ENCODE results near the gene TBC1D7.

DNA sequence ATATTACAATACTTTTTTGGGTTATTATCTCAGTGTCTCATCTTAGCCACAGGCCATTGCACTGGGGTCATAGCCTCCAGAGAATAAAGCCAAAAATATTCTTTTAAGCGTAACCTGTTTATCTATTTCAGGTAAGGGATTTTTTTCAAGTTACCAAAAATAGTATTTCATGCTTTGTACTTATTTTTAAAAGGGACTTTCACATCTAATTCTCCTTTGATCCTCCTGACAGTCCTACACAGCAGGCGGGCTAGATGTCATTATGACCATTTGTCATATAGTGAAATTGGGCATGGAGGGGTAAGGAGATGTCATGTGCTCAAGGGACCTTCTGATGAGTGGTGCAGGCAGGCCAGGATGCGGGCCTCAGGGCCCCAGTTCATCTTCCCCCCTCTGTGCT is 68.9 kb downstream of the TBC1D7 start:
- TF ChIP-seq, protein P1, sequence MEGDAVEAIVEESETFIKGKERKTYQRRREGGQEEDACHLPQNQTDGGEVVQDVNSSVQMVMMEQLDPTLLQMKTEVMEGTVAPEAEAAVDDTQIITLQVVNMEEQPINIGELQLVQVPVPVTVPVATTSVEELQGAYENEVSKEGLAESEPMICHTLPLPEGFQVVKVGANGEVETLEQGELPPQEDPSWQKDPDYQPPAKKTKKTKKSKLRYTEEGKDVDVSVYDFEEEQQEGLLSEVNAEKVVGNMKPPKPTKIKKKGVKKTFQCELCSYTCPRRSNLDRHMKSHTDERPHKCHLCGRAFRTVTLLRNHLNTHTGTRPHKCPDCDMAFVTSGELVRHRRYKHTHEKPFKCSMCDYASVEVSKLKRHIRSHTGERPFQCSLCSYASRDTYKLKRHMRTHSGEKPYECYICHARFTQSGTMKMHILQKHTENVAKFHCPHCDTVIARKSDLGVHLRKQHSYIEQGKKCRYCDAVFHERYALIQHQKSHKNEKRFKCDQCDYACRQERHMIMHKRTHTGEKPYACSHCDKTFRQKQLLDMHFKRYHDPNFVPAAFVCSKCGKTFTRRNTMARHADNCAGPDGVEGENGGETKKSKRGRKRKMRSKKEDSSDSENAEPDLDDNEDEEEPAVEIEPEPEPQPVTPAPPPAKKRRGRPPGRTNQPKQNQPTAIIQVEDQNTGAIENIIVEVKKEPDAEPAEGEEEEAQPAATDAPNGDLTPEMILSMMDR (IDR thresholded peaks at IDR 0.05 in 8 of 11, conservative IDR thresholded peaks at IDR 0.05 in 3 of 11) = no peak
- TF ChIP-seq POLR2AphosphoS5 (IDR thresholded peaks at IDR 0.05) = no peak
- TF ChIP-seq POLR2A (IDR thresholded peaks at IDR 0.05) = no peak
